LoVo (cell line): ENCODE data around the gene PTBP1.

Experiments used
- DNase-seq: peaks from one replicate; pipeline ENCODE4 v3.0.0-alpha.2; 2016; ENCODE audit warnings: low spot score

PTBP1 gene

DNA sequence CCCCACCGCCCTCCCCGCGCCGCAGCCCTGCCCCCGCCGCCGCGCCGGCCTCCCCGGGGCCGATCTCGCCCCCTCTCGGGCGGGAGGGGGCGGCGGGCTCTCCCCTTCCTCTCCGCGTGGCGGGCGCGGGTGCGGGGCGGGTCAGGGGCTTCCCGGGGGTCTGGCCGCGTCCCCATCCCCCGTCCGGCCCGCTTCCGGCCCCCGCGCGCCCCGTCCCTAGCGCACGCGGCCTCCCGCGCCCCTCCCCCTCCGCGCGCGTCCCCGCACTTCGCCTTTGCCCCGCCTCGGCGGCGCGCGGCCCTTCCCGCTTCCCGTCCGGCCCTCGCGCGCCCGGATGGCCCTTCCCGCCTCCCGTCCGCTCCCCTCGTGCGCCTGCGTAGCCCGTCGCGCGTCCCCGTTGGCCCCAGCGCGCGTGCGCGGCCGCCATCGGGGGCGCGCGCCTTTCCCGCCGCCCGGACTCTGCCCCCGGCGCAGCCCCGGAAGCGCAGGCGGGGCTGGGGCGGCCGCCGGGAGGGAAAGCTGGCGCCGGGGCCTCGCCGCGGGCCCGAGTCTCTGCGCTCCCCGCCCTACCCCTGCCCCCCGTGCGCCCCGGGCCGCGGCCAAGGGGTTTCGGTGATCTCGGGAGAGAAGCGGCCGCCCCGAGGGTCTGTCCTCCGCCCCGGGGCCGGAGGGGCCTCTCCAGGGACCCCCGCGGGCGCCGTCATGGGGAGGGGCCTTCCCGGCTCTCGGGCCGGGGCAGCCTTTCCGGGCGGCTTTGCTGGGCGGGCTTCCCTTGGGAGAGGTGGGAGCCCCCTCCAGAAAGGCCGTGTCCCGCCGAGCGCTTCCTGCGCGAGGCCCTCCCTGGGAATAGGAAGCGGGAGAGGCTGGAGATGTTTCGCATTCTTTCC is 519 bp downstream of the PTBP1 start:
- peak; percentile 90 for DNase-seq

DNA sequence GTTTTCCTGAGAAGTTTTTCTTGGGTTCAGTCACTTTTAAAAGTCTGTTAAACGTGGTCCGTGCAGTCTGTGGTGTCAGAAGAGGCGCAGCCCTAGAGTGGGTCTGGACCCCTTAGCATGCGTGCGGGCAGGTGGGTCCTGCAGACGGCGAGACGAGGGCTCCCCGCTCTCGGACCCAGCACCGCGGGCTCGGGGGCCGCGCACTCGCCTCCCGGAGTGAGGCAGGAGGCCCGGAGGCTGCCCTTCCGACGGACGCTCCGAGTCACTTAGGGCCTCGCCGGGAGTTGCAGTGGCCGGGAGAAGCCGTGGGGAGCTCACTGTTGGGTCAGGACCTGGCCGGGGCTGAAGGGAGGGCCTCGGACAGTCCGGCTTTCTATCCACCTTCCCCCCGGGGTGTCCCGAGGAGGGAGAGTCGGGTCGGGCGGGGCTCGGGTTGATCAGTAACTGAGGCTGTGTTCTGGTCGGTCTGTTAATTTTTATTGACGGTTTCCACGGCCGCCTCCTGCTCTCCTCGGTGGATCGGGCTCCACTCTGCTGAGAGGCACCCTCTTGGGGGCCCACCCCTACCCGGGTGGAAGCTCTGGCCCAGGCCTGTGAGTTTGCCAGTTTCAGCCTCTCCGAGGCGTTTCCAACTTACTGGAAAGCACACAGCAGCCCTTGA is 1.3 kb downstream of the PTBP1 start:
- peak; percentile 28 for DNase-seq

DNA sequence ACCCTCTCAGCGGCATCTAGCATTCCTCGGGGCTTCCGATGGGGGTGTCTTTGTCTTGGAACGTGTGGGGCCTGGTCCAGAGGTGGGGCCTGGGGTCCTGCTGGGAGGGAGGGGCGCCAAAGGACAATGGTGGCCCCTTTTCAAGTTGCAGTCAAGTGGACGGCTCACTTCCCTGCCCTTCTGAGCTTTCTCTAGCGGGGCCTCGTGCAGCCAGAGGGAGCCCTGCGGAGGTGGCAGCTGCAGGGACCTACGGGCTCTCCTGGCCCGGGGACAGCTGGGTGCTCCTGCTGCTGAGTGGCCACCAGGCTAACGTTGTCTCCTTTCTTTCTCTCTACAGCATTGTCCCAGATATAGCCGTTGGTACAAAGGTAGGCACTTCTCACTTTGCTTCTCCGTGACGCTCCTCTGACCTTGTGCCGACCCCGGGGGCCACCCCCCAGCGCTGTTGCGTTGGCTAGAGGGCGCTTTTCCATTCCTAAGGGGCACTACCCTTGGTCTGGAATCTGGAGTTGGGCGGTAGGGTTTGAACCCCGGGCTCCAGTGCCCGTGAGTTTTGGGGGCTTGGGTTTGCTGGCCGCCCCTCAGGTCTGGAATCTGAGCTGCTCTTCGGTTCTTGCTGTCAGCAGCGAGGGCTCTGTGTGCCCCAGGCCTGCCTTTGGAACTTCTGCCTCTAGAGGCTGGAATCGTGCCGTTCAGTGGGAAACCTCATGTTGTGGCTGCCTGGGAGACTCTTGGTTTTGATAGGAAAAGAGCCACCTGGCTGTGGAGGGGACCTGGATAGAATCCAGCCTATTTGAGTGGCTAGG is 2.0 kb downstream of the PTBP1 start:
- DNase-seq: no peak

DNA sequence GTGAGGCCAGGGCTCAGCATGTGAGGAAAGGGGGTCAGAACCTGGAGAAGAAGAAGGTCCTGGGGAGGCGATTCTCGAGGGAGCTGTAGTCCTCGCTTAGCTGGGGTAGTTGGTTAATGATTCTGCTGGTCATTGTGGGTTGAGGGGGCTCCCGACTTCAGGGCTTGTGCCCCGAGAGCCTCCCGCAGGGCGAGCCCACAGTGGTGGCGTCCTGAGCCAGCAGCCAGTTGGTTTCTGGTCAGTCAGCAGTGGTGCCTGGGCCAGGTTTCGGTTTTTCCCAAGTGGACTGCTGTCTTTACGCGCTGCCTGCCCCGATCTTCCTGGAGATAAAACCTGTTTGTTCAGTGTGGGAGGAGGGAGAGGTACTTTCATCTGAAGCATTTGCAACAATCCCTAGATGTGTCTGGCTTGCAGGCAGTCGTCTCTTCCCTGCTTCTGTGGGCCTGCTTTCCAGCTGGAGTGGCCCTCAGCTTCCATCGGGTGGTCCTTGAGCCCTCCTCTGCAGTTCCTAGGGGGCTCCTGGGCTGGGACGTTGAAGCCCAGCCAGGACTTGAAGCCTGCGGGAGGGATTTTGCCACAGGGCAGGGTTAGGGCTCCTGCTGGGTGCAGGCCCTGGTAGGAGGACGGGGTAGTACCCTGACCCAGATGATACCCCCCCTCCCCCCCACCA is 3.2 kb downstream of the PTBP1 start:
- DNase-seq: no peak

DNA sequence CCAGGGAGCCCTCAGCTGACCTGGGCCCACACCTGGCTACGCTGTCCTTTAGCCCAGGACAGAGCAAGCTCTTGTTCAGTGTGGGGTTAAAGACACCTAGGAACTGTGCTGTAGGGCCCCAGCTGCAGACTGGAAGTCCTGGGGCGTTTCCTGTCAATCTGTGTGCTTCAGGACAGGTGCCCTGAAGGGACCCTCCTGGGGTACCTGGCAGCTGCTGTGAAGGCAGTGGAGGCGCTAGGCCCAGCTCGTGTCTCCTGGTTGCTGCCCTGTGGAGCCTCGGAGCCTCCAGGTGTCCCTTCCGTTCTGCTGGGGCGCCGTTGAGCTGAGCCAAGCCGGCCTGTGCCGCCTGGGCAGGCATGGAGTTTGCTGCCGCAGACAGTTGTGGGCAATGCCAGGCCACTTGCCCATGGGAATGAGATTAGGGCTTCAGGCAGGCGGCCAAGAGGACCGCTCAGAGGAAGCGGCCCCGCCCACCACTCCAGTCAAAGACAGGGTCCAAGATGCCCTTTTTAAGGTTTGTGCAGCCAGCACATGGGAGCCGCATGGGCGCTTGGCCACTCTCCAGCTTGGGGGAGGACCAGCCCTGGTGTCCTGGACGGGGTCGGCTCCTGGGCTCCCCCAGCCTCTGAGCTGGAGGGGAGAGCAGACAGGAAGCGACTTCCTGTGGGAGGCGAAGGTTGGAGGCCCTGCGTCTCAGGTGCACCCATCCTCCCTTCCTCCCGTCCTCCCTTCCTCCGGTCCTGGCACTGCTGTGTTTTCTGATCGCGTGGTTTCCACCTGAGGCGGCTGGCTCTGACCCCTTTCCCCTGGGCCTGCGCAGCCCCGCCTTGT is 4.0 kb downstream of the PTBP1 start:
- no peak for DNase-seq

DNA sequence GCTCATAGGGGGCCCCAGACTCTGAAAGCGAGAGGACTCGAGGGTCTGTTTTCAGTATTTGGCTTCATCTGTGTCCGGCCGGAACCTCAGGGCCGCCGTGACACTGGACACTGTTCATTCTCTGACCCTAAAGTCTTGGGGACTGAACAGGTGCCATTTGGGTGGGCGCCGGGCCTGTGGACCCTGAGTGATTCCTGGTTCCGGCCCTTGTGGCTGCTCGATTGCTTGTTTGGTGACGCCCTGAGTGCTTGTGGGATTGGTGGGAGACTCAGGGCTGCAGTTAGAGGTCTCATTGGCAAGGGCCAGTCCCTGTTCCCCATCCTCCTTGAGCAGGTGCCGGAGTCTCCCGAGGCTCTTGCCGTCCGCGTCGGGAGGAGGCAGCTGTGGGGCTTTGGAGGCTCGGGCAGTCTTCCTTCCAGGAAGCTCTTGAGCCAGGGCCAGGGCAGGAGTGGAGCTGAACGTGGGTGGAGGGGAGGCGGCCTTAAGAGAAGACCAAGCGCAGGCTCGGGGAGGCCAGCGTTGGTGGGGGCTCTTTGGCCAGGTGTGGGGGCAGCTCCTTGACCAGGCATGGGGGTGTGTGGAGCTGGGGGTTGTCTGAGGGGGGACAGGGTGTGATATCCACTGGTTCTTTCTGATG is 4.7 kb downstream of the PTBP1 start:
- no peak for DNase-seq

DNA sequence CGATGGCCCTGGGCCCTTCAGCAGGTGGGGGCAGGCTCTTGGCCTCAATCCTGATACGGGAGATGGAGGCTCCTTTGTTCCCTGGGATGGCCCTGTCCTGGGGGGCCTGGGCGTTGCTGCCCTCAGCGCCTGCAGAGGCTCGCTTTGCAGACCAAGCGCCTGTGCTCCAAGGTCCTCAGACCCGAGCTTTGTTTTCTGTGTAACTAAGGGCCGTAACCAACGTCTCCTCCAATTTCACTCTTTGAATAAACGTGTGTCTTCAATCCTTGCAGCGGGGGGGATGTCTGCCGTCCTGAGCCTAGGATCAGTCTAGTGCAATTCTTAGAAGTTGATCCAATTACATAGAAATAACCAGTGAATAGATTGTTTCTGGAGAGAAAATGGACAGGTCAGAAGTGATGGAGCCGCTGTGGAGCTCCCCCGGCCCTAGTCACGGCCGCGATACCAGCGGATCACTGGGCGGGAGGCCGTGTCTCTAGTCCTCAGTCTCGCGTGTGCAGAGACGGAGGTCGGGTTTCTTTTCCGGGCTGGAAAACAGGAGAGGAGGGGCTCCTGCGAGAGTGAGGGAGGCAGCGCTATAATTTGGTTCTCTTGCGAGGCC is 5.3 kb downstream of the PTBP1 start:
- DNase-seq: no peak

DNA sequence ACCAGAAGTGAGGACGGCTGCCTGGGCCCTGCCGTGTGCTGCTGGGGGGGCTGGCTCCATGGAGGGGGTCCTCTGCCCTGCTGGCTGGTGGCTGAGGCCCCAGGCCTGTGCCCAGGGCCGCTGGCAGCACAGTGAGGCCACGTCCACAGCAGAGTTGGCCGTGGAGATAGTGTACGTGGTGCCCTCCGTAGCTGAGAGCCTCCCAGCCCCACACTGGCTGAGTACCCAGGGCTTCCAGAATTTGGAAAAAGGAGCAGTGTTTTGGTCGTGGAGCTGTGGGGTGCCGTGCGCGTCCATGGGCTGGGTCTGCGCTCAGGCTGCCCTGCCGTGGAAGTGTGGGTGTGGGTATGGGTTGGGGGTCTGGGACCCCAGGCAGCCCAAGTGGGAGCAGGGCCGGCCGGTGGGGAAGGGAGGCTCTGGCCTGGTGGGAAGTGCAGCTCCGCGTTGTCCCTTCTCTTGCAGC is 5.9 kb downstream of the PTBP1 start:
- no peak for DNase-seq

DNA sequence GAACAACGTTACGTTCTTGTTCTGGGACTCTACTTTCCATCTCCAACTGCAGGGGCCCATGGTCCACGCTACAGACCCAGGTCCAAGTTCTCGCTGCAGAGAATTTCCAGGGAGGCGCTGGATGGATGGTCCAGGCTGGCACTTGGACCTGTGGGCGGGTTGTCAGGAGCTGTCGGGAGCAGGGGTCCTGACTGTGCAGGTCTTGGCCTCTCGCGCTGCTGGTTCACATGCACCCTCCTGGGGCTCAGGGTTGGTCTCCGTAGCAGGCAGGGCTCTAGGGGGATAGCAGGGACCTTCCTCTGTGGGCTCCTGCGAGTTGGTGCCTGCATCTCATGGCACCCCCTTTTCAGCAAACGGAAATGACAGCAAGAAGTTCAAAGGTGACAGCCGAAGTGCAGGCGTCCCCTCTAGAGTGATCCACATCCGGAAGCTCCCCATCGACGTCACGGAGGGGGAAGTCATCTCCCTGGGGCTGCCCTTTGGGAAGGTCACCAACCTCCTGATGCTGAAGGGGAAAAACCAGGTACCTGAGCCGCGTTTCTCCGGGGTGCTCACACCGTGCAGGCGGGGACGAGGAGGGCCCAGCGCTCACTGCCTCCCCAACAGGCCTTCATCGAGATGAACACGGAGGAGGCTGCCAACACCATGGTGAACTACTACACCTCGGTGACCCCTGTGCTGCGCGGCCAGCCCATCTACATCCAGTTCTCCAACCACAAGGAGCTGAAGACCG is 6.6 kb downstream of the PTBP1 start:
- DNase-seq: no peak

DNA sequence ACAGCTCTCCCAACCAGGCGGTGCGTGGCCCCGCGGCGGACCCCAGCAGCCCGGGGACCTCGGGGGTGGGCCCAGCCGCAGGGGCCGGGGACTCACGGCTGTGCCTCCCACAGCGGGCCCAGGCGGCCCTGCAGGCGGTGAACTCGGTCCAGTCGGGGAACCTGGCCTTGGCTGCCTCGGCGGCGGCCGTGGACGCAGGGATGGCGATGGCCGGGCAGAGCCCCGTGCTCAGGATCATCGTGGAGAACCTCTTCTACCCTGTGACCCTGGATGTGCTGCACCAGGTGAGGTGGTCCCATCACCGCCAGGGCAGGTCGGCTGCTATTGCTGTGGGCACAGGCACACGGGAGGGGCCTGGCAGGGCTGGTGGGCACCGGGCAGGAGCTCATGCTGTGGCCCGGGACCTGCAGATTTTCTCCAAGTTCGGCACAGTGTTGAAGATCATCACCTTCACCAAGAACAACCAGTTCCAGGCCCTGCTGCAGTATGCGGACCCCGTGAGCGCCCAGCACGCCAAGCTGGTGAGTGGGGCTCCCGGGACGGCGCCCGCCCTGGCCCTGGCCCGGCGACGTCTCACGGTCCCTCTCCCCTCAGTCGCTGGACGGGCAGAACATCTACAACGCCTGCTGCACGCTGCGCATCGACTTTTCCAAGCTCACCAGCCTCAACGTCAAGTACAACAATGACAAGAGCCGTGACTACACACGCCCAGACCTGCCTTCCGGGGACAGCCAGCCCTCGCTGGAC is 7.3 kb downstream of the PTBP1 start:
- DNase-seq: no peak

DNA sequence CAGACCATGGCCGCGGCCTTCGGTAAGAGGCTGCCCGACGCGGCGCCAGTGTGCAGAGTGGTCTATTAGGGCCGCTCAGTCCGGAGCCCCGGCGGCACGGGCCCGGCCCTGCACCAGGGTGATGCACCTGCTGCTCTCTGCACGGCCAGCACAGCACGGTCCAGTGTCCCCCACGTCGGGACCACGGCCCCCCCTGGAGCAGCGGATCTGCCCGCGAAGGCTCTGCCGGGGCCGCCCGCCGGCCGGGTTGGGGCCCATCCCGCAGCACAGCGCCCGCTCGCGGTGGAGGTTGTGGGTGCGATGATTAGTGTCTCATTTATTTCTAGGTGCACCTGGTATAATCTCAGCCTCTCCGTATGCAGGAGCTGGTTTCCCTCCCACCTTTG is 7.9 kb downstream of the PTBP1 start:
- no peak for DNase-seq

DNA sequence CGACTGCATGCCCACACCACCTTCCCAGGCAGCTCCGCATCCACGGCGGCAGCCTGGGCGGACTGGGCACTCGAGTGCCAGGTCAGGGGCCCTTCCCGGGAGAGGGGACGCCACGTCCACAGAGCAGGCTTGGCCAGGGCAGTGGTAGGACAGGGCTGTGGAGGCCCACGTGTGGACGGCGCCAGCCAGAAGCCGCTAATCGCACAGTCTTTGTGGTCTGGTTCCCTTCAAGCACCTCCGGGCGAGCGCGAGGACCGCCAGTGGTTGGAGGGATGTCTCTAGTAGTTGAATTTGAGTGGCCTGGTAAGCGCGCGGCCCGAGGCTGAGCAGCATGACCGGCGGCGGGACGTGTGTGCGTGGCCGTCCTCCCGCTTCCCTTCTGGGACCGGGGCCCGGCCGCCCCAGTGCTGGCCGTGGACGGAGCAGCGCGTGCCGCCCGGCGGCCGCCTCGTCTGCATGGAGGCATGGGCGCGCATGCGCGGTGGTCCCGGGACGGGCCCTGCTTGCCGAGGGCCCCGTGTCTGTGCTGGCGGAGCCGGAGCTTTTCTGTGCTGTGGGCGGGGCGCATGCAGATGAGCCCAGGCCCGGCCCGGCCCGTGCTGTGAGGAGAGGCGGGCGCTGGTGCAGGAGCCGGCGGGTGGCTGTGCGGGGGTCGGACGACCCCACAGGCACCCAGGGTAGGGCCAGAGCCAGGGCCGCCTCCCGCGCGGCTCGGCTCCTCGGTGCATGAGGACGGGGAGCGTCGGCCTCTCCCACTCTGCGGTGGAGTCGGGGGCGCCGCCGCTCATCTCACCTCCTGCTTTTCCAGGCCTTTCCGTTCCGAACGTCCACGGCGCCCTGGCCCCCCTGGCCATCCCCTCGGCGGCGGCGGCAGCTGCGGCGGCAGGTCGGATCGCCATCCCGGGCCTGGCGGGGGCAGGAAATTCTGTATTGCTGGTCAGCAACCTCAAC is 8.6 kb downstream of the PTBP1 start:
- no peak for DNase-seq

DNA sequence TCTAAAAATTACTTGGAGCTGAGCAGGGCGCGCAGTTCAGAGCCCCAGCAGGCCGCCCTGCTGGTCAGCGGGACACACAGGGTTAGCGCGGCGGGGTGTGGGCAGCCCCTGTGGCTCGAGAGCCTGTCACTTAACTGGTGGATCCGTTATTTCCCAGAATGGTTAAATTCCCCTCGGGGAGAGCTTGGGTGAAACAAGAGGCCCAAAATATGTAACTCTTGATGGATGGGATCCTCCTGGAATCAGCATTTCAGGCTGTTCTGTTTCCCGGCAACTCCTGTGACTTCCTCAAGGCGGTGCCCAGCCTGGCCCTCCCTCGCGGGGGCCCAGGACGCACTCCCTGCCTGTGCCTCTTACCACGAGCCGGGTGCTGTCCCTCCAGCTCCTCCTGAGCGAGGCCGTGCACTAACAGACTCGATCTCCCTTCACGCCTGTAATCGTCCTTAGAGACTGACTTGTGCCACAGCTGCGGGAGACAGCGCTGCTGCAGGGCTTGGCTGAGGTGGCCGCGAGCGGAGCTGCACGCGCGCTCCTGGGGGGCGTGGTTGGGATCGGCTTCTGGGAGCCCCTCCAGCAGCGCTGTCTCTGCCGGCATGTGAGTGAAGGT is 9.7 kb downstream of the PTBP1 start:
- DNase-seq: no peak

DNA sequence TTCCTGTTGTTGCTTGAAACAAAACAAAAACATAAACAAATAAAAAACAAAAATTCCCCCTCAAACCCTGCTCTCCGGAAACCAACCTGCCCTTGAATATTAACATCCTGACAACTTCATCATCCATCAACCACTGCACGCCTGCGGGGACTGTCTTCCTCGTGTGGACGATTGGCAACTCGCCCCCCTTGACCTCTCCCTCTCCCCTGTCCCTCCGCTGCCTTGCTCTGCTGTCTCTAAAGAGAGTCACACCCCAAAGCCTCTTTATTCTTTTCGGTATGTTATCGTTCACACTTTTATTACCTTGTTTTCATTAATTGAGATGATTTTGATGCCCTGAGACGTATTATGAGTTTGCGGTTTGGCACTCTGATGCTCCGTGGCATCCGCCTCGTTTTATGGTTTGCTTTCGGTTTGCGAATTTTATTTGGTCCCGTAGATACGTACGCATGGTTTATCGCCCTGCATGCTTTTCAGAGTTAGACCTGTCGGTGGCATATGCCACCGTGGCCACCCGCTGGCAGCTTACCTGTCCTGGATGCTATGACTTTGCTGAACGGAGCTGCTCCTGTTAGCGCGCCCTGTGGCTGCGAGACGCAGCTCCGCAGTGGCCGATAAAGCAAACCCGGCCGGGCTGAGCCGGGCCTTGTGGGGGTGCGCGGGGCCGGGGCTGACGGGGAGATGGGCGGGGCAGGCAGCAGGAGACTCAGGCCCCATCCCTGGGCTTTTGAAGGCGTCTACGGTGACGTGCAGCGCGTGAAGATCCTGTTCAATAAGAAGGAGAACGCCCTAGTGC is 10.6 kb downstream of the PTBP1 start:
- DNase-seq: no peak

DNA sequence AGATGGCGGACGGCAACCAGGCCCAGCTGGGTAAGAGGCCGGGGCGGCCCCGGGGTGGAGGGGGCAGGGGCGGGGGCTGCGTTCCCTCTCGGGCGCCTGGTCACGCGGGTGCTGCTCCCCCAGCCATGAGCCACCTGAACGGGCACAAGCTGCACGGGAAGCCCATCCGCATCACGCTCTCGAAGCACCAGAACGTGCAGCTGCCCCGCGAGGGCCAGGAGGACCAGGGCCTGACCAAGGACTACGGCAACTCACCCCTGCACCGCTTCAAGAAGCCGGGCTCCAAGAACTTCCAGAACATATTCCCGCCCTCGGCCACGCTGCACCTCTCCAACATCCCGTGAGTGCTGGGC is 11.1 kb downstream of the PTBP1 start:
- DNase-seq: no peak

DNA sequence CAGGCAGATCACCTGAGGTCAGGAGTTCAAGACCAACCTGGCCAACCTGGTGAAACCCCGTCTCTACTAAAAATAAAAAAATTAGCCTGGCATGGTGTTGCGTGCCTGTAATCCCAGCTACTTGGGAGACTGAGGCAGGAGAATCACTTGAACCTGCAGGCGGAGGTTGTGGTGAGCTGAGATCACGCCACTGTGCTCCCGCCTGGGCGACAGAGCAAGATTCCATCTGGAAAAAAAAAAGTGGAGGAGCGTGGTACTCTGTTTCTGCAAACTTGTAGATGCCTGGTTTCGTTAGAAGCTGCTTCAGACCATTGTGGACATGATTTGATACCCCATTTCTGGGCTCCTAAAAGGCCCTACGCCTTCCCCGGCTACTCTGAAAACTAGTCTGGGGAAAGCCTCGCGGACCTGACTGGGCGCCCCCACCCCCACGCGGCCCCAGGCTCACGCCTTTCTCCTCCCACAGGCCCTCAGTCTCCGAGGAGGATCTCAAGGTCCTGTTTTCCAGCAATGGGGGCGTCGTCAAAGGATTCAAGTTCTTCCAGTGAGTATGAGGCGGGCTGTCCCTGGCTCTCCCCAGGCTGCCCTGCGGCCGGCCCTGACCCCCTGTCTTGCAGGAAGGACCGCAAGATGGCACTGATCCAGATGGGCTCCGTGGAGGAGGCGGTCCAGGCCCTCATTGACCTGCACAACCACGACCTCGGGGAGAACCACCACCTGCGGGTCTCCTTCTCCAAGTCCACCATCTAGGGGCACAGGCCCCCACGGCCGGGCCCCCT is 13.0 kb downstream of the PTBP1 start:
- DNase-seq: no peak
